Sciatic nerve (tissue), 2 donors: ENCODE data around the gene RTKN. TPM values are rescaled to one million over a fixed set of nuclear protein-coding genes. Genes with fewer than 3 reads are reported as not detected.
"Not testable (repeated sequence)": the region's sequence is repeated elsewhere in the genome, so short reads cannot be mapped to it uniquely, and the experiment has no call there.

ENCODE experiments used
- ATAC-seq: fragments of 200-7000 bp; cut with Tn5 transposase; one replicate; pipeline ENCODE4 v1.9.1; 2020; ENCODE audit warnings: mild to moderate bottlenecking, moderate library complexity
- DNase-seq: peaks from one replicate; pipeline ENCODE4 v3.0.0-alpha.2; 2020; ENCODE audit warnings: low spot score
- intact Hi-C: fragments of 100-400 bp; cut with DNase I; formaldehyde crosslinking; loops from one replicate; pipeline ENCODE4 v1.14.2; 2022
- total RNA-seq: library from RNA; stranded (reverse); fragmentation: NEBNext Ultra II Directional; extraction: Animal tissue kit (Norgen Biotek cat#: 25700); gene quantifications from one replicate; pipeline ENCODE4 v1.2.1, GENCODE V29; 2021
- donor health status: DM: no; HTN: no; CAD: no.
- donor health status: DM: no; HTN: no; CAD: no.

Gene RTKN
- total RNA-seq, 1 donor from 2014 or later, result 76.0 TPM

DNA sequence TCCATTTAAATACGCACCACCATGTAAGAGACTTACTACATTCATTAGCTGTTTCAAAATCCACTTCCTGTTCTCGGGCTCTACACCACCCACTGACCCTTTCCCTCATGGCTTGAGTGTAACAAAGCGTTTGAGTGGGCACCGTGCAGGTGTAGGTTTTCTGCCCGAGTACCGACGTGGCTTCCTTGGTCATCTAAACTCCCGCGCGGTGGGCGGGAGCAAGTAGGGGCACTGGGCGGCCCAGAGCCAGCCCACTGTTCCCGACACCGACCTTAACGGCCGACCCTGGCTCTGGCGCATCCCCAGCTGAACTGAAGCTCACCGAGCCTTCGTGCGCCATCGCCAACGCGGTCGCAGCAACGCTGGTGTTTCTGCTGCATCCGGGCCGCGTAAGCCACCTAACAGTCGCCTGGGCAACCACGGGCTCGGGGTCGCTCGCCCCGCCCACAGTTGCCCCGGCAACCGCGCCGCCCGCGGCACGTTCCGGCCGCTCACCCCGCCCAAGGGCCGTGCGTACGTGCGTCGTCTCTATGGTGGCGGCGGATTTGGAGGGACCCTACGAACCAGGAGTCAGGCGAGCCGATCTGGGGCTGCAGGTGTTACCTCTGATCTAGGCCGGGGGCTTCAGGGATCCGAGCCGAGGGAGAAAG, 20.4 kb downstream of the RTKN start, which contains the start of the genes C2orf81 and WDR54:
Gene C2orf81 (minus strand): TSS at position 399 of the 650 bp plus-strand sequence. CDS start 59 bp downstream, at position 340.
Gene WDR54 (plus strand): TSS at position 510 of the 650 bp plus-strand sequence. CDS start 424 bp downstream, outside the sequence.
- DNase-seq (peak; percentile 89), ATAC-seq (peak; percentile 94)
- intact Hi-C loops, result no loop called here

DNA sequence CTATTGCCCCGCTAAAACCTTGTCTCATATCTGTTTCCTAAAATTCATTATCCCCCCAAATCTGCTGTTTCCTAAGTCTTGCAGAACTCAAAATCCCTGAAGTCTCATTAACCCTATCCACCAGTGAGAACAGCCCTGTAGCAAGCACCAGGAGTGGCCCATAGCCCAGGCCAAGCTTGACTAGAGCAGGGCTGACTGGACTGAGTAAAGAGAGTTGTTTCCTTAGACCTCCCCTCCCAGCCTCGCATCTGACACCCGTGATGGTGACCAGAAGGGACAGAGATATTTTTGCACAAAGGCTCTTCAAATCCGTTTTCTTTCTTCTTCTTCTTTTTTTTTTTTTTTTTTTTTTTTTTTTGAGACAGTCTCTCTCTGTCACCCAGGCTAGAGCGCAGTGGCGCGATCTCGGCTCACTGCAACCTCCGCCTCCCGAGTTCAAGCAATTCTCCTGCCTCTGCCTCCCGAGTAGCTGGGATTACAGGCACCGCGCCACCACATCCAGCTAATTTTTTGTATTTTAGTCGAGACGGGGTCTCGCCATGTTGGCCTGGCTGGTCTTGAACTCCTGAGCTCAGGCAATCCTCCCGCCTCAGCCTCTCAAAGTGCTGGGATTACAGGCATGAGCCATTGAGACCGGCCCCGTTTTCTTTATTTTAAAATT, 21.2 kb downstream of the RTKN start:
- ATAC-seq, DNase-seq, intact Hi-C loops: not testable (repeated sequence)

DNA sequence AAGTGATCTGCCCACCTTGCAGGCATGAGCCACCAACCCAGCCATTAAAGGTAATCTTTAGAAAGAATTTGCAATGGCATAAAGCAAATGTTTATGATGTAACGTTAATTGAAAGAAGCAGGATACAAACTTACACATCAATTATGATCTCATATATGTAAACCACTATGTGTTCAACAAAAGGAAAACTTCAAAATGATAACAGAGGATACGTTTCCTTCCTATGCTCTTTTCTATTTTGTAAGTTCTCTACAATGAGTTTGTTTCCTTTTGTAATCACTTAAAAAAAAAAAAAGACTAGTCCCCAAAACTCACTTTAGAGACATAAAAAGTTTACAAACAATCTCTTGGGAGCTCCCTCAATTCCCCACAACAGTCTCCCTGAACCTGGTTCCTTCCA, 21.7 kb downstream of the RTKN start:
- no peak for ATAC-seq
- DNase-seq, result no peak
- intact Hi-C loops, result no loop called here

DNA sequence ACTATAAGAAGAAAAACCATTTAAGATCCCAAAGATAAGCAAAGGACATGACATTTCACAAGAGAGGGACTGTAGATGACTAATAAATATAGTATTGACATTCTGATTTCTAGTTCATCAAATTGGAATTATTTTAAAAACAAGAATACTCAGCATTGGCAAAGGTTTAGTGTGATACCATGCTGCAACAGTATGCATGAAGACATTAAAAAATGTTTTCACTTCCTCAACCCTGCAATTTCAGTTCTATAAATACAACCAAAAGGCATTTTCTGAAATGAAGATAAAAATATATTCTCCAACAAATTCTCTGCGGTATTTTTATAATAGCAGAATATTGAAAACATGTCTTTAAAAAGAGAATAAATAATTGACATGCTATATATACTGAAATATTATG, 22.4 kb downstream of the RTKN start:
- no peak for DNase-seq
- ATAC-seq, result no peak
- intact Hi-C loops, result no loop called here

DNA sequence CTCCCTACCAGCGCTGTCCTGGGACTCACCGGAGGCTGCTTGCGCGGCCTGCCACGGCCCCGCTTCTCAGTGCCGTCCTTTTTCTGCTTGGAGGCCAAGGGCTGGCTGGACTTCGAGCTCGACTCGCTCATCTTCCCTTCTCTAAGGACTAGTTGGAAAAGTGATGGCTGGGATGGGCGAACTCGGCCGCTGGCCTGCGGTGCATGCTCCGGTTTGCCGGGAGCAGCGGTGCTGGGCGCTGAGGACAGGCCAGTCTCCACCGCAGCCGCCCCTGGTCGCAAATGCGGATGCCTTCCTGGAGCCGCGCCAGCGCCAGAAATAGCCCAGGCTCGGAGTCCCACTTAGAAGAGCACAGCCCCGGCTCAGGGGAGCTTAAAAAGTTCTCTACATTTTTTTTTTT, 23.4 kb downstream of the RTKN start:
- ATAC-seq, result no peak
- intact Hi-C loops, result no loop called here
- DNase-seq, result no peak

DNA sequence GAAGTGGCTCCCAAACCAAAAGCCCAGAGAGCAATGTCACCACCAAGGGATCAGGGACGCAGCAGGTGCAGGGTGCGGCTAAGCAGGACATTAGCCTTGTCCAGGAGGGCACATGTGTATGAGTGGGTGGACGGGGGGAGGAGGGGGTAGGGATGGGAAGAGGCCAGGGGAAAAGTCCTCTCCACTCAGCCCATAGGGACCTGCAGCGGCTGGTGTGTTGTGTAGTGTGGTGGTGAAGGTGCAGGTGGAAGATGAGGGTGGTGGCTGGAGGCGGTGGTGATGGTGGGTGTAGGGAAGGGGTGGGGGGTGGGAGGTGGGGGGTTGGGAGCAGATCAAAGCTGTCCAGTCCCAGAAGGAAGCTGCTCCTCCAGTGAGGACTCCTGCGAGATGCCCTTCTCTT, 24.0 kb downstream of the RTKN start:
- ATAC-seq (no peak), DNase-seq (no peak)
- intact Hi-C loops, result no loop called here

DNA sequence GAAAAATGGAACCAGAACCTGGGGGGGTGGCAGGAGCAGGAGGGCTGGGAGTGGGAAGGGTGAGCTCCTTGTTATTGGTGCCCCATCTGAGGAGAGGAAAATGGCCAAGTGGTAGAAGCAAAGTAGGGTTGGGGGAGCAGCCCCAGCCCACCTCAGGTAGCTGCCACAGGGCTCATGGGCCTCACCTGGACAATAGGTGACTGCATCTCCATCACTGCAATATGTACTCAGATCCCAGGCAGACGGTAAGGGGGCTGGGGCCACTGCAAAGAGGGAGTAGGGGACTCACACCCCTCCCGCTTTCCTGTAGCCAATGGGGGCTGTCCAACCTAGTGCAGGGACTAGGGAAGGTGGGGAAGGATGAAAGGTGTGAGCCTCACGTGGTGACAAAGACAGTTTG, 24.5 kb downstream of the RTKN start:
- no peak for ATAC-seq
- no peak for DNase-seq
- intact Hi-C loops, result no loop called here

DNA sequence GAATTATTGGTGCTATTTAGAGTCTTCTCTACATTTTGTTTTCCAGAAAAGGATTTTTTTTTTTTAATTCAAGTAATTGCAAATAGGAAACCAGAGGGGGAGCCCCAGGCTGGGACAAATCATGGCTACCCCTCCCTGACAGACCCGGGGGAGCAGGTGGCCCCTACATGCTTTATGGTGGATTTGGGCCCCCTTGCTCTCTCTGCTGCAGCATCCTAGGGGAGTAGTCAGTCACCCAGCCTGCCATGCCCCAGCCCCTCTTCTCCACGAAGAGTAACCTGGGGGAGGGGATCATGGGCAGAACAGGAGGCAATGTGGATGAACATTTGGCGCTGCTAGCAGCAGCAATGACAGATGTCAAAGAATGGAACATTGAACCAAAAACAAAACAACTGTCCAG, 25.0 kb downstream of the RTKN start:
- no peak for DNase-seq
- intact Hi-C loops, result no loop called here
- ATAC-seq, result no peak

DNA sequence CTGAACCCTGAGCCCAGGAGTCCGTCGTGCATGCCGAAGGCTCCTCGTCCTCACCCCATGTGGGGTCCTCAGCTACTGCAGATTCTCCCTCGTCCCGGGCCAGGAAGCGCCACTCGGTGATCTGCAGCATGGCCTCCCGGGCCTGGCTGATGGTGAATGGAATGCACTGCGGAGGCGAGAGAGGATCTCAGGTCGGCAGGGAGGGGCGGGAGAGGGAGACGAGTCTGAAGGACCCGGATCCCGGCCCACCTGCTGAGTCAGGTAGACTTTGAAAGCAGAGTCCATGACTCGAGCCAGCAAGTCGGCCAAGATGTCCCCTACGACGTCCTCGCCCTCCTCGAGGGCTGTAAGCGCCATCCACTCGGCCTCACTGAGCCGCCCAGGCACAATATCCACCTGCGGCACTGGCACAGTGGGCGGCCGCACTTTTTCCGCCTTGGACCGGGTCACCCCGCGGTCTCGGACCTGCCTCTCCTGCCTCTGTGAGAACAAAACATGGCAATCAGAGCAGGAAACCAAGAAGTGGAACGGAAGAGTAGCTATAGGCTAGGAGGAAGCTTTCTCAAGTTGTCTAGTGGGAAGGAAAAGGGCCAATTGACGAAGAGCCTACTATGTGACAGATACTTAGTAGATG, 25.9 kb downstream of the RTKN start:
- intact Hi-C loops, result no loop called here
- DNase-seq (no peak), ATAC-seq (peak; percentile 28)

DNA sequence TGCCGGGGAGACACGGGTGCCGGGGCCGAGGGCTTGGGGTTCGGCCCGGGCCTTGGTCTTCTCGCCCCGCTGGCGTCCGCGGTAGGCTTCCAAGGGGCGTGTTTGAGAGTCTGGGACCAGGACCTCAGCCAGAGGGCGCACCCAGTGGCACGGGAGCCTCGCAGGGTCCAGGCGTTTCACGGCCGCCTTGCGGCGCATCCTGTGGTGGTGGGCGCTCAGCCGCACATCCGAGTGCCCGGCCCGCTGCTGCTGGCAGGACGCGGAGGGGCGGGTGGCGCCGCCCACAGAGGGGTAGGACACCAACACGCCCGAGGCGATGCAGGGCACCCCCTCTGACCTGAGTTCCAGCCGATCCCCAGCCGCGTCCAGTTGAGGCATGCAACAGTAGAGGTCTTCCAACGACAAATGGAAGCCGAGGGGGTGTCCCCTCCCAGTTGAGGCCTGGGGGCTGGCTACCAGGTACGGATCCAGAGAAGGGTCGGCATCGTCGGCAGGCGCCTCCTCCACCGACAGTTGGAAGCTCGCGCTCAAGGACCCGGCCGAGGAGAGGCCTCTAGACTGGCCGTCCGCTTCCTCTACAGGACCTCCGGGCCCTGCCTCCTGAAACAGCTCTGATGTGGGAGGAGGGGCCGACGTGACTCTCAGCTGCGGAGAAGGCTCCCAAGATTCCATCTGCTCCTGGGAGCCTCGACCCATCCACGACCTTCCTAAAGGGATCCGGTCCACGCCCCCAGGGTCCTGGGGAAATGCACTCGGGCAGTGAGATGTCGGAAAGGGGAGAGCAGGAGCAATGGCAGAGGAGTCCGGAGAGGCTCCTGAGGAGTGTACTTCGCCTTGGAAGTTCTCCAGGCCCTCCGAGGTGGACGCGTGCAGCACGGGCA, 26.6 kb downstream of the RTKN start:
- DNase-seq (peak; percentile 80), ATAC-seq (peak; percentile 85)
- intact Hi-C loops, result no loop called here

DNA sequence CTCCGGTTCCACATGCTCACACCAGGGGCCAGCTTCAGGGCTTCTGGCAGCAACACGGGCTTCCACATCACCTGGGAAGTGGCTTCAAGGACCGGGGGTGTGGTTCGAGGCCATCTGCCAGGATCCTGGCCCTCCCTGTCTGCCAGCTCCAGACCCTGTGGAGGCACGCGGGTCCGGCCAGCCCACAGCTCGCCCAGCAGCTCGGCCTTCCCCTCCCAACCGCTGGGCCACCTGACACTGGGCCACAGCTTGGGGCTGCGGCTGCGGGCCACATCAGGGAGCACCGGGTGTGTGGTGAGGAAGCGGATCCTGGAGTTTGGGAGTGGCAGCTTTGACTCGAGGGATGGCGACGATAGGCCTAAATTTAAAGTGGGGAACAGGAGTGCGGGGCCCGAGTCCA, 27.3 kb downstream of the RTKN start:
- ATAC-seq, result peak; percentile 55
- intact Hi-C loops, result no loop called here
- DNase-seq, result peak; percentile 63

DNA sequence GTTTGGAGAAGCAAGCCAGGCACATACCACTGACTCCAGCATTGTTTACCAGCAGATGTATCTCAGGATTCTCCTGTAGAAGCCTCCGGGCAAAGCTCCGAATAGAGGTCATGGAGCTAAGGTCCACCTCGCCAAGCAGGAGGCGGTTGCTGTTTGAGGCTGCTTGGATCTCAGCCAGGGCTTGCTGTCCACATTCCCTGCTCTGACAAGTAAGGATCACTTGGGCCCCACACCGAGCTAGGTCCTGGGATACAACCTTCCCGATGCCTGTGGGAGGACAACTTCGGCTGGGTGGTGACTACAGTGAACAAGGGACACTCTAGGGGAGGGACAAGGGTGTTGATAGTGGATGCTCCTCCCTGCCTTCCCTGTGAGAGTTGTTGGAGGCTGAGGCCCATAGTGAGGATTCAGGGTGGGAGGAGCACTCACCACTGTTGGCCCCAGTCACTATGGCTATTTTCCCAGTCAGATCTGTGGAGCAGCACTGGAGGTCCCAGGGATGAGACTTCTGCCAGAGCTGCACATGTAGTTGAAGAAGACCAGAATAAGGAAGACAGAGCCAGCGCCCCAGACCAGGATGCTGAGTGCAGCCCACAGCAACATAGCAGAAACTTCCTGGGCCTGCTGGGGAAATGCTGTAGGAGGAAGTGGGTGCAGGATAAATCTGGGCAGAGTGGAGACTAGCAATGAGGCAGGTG, 28.6 kb downstream of the RTKN start:
- ATAC-seq, result peak; percentile 2
- no peak for DNase-seq
- intact Hi-C loops, result no loop called here

DNA sequence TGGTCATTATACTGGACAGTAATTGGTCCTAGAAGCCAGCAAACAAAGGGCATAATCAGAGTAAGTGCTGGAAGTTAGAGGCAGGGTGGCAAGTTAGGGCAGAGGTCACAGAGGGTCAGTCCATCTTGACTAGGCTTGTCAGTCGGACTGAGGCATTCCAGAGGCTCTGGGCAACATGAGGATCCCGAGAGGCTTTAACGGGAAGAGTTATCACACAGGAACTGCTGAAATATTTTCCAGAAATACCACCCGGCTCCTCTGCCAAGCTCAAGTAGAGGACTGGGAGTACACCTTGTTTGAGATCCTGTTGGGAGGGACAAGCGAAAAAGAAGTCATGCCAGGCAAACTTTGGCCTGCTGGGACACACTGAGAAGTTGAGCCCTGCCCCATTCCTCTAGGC, 34.1 kb downstream of the RTKN start:
- no peak for DNase-seq
- no peak for ATAC-seq
- intact Hi-C loops, result no loop called here

DNA sequence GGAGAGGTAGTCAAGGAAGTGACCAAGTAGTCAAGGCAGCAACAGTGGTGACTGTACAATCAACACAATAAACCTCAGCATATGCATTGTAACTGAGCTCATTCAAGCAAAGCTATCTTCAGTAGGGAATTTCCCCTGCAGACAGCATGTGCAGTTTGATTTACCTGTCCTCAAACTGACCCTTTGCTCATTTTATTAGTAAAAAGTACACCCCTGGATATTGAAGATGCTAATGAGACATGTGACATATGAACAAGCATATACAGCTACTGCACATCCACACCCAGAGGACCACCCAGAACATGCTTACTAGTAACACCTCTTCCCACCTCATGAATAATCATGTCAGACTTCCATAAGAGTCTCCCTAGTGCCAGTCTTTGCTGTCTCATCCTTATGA, 35.7 kb downstream of the RTKN start:
- DNase-seq (no peak), ATAC-seq (no peak)
- intact Hi-C loops, result no loop called here

DNA sequence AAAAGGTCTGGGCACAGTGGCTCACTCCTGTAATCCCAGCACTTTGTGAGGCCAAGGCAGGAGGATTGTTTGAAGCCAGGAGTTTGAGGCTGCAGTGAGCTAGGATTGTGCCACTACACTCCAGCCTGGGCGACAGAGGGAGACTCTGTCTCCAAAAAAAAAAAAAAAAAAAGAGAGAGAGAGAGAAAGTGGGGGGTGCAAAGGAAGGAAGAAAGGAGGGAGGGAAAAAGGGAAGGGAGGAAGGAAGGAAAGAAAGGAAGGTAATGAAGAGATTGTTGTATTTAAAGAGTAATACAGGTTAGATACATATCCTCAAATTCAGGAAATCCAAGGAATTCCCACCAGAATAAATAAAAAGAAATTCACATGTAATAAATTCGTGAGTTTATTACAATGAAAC, 39.8 kb downstream of the RTKN start:
- ATAC-seq, result no peak
- no peak for DNase-seq
- intact Hi-C loops, result no loop called here

DNA sequence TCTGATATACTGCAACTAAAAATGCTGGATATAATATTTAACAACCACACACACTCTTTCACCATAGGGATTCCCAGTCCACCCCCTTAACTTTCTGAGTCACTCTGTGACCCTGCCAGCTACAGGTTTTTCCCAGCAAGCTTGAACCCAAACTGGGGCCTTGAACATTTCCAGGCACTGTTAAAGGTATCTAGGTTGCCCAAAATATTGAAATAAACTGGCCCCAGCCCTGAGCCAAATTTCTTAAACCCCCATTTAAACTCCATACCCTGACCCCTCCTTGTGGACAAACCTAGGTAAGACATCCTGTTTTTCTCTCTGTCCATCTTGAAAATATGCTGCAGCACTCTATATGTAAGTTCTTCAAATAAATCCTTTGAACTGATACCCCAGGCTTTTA, 42.0 kb downstream of the RTKN start:
- ATAC-seq (no peak), DNase-seq (no peak)
- intact Hi-C loops, result no loop called here

DNA sequence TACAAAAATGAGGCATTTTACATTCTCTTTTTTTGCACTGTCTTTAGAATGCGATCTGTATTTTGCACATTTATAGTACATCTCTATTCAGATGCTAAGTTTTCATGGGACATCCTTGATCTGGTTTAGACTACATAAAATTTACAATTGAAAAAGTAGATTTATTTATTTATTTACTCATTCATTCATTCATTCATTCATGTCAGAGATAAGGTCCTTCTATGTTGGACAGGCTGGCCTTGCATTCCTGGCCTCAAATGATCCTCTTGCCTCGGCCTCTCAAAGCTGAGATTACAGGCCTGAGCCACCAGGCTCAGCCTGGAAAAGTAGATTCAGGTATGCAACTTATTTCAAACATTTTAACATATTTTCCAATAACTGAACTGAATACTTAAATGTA, 45.6 kb downstream of the RTKN start:
- no peak for DNase-seq
- ATAC-seq, result no peak
- intact Hi-C loops, result no loop called here

DNA sequence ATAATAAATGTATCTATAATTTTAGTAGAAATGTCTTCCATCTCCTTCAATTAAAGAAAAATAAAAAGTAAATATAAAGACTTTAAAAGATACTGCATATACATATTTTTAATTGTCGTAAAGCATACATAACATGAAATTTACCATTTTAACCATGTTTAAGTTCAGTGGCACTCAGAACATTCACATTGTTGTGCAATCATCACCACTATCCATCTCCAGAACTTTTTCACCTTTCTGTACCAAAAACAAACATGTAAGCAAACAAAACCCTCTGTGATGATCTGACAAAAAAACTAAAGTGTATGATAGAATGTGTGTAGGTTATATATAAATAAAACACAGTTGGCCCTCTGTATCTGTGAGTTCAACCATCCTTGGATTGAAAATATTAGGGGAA, 48.2 kb downstream of the RTKN start:
- DNase-seq (no peak), ATAC-seq (no peak)
- intact Hi-C loops, result no loop called here

DNA sequence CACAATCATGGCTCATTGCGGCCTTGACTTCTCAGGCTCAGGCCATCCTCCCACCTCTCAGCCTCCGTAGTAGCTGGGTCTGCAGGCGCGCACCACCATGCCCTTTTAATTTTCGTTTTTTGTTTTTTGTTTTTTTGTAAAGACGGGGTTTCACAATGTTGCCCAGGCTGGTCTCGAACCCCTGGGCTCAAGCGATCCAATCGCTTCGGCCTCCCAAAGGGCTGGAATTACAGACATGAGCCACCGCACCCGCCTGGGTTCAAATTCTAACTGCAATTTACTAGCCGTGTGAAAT, 49.3 kb downstream of the RTKN start:
- ATAC-seq (no peak), DNase-seq (no peak)
- intact Hi-C loops, result no loop called here
